GM12873 (cell line): ENCODE data around the gene AFF2.

Experiments
- TF ChIP-seq, protein P1 (sequence below): IDR thresholded peaks from 2 replicates; pipeline ENCODE4 v1.5.1; 2012; ENCODE audit warnings: low read depth, mild to moderate bottlenecking, moderate library complexity, low read length, control low read depth; ENCODE audit not compliant: insufficient read depth; ENCODE audit errors: missing control alignments

The AFF2 gene

DNA sequence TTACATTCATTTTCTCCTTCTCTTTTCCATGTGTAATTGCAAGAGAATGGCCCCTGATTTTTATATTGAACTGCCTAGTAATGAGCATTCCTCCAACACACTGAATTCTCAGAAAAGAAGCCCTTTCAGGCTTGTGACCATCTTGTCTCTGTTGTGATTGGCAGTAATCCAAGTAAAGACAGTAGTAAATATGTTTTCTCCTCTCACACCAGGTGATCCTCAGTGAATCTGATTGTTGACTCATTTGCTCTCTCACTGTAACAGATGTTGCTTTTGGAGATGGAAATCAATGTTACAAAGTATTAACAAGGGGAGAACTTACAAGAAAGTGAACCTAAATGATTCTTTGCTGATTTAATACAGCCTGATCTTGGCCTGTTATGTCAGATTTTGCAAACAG, 271.0 kb downstream of the AFF2 start:
- TF ChIP-seq, protein P1, sequence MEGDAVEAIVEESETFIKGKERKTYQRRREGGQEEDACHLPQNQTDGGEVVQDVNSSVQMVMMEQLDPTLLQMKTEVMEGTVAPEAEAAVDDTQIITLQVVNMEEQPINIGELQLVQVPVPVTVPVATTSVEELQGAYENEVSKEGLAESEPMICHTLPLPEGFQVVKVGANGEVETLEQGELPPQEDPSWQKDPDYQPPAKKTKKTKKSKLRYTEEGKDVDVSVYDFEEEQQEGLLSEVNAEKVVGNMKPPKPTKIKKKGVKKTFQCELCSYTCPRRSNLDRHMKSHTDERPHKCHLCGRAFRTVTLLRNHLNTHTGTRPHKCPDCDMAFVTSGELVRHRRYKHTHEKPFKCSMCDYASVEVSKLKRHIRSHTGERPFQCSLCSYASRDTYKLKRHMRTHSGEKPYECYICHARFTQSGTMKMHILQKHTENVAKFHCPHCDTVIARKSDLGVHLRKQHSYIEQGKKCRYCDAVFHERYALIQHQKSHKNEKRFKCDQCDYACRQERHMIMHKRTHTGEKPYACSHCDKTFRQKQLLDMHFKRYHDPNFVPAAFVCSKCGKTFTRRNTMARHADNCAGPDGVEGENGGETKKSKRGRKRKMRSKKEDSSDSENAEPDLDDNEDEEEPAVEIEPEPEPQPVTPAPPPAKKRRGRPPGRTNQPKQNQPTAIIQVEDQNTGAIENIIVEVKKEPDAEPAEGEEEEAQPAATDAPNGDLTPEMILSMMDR, result no peak

DNA sequence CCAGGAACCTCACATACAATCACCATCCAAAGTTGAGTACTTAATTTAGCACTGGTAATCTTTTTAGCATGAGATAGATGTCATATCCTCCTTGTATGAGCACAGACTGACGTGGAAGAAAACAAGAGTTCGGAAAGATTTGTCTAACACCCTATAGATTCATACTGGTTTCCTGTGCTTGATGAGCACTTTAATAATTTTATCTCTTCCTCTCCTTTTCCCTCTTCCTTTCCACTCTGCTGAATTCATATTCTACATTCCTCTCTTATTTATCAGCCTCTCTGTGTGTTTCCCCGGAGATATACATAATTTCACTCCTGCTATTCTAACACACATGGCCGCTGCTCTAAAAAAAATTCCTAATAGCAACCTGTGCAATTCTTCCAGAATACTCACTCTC, 273.9 kb downstream of the AFF2 start:
- TF ChIP-seq, protein P1, result no peak

DNA sequence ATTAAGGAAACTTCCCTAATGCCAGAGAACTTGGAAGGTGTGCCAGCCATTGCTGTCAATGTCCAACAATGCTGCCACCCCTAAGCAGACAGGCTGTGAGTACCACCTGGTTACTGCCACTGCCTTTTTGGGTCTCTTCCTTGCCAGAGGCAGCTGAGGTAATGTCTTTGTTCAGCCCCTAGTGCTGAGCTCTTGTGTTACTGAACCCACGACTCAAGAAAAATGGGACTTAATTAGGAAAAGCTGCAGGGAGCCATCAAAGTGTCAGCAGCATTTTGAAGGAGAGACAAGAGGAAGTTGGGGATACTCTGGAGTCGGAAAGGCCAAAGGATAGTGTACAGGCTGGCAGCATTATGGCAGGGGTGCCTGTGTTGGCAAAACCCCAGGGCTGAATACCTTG, 283.7 kb downstream of the AFF2 start:
- TF ChIP-seq, protein P1, result no peak

DNA sequence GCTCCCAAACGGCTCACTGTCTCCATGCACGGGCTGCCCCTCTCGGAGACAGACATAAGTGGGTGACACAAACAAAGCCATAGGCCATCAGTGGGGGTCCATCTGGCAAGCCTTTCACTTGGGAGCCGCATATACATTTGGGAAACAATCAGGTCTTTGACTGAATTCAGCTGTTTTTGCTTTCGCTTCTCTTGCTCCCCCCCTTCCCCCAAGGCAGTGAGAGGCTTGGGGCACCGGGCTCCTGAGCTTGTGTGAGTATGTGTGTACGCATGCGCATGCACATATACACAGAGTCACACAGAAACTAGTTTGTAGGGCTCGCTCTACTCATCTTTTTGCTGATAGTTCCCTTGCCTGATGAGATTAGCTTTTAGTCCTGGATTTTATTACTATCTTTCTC, 284.4 kb downstream of the AFF2 start:
- TF ChIP-seq, protein P1, result no peak

DNA sequence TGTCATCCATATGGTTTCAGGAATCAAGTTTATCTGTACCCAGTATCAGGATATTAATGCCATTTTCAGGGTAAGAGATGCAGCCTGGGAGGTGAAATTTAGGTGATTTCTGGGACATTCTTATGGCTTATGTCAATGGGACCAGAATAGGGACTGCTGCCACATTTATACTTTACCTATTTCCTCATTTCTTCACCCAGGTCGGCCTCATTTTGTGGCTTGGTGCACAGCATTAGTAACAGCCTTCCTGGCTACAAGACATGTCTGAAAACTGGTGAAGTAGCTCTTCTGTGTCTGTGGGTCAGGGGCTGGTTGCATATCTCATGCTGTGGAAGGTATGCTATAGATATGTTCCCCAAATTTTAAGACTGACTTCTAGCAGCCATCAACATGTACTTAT, 284.8 kb downstream of the AFF2 start:
- TF ChIP-seq, protein P1, result no peak

DNA sequence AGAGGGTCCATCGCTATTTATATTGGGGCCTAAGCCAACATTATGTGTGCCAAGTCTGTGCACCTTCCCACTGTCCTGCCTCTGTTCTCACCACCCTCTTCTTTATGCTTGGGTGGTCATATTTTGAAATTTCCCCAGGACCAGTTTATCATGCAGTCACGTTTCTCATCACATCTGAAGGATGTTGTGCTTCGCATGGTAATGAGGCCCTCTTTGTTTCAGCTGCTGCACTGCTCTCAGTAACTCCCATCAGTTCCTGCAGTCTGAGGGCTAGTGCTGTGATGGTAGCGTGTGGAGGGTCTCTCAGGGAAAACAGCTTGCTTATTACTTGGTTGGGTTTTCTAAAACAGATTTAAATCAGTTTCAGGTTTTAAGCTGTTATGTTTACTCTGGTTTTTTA, 288.0 kb downstream of the AFF2 start:
- TF ChIP-seq, protein P1, result no peak

DNA sequence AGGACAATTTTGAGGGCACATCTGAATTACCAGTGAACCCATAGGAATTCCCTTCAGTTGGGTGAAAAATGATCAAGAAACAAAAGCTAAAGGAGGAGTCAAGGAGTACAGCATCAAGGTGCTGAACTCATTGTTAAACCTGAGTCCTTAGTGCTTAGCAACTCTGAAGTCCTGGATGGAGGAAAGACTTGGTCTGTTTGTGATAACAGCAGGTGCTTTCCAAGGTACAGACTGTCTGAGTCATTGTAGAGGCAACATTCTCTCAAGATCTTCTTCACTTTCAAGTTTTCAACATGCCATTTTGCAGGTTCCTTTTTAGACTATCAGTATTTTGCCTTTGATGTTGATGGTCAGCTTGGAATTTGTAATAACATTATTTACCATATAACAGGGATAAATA, 293.9 kb downstream of the AFF2 start:
- TF ChIP-seq, protein P1, result no peak
